Measurements from ENCODE around the gene TAF11L12.
"Not testable (repeated sequence)": the region's sequence is repeated elsewhere in the genome, so short reads cannot be mapped to it uniquely, and the experiment has no call there.

The TAF11L12 gene

DNA sequence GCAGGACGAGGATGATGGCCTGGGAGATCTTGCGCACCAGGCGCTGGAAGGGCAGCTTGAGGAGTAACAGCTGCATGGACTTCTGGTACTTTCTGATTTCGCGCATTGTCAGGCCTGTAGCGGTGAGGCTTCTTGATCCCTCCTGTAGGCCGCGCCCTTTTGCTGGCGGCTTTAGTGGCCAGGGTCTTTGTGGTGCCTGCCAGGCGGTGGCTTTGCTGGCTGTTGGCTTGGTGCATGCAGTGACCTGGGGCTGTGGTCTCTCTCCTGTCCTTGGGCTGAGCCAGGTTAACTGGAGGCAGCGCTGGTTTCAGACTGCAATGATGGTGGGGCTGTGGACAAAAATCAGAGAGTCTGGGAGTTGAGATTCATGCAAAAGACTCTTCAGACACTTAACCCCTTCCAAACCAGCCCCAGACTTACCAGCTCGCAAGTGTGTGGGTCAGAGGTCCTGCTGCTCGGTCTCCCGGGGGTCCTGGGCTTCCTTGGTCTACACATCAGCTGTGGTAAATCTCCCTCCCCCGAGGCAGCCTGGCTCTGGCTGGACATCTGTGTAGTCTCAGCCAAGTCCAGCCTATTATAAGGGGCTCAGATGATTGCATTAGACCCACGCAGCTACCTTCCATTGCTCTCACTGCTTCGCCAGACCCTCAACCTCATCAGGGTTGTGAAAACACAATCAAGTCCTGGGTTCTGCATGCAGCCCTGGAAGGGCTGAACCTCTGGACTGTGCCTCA lies 4.8 kb downstream of the TAF11L12 start:
- H3K4me2 ChIP-seq: no peak overlapping the region
- H3K27ac ChIP-seq: no peak overlapping the region
- H3K9ac ChIP-seq: no peak overlapping the region
- no peak overlapping the region for H2AFZ ChIP-seq (ENCODE audit: low read depth)
- no peaks in the 10 kb centered on the region for H3K4me1 ChIP-seq (ENCODE audit: low read depth, poor library complexity, severe bottlenecking)
- TF ChIP-seq, protein P1, sequence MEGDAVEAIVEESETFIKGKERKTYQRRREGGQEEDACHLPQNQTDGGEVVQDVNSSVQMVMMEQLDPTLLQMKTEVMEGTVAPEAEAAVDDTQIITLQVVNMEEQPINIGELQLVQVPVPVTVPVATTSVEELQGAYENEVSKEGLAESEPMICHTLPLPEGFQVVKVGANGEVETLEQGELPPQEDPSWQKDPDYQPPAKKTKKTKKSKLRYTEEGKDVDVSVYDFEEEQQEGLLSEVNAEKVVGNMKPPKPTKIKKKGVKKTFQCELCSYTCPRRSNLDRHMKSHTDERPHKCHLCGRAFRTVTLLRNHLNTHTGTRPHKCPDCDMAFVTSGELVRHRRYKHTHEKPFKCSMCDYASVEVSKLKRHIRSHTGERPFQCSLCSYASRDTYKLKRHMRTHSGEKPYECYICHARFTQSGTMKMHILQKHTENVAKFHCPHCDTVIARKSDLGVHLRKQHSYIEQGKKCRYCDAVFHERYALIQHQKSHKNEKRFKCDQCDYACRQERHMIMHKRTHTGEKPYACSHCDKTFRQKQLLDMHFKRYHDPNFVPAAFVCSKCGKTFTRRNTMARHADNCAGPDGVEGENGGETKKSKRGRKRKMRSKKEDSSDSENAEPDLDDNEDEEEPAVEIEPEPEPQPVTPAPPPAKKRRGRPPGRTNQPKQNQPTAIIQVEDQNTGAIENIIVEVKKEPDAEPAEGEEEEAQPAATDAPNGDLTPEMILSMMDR (conservative IDR thresholded peaks at IDR 0.05; ENCODE audit: low read depth, low read length): no peak
- no peak overlapping the region for H3K4me3 ChIP-seq (IDR thresholded peaks at IDR 0.05; ENCODE audit: insufficient read depth, low read depth, low read length)
- H3K79me2 ChIP-seq (ENCODE audit: insufficient read depth, low read depth): no peaks in the 10 kb centered on the region
- H4K20me1 ChIP-seq (ENCODE audit: insufficient read depth): no peaks in the 10 kb centered on the region
- H3K36me3 ChIP-seq (ENCODE audit: insufficient read depth): no peaks in the 10 kb centered on the region
- no peaks in the 10 kb centered on the region for H3K27me3 ChIP-seq (ENCODE audit: insufficient read depth, low read depth)

DNA sequence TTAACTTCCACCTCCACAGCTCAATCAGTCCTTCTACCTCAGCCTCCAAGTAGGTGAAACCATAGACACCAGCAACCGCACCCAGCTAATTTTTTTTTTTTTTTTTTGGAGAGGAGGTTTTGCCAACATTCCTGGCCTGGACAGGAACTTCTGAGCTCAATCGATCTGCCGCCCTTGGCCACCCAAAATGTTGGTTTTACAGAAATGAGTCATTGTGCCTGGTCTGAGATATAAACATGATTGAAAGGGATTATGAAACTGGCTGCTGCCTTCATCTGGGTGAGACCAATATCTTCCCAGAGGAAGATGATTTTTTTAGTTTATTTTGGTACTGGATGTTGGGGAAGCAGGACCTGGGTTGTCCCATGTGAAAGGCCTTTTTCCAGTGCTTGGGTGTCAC lies 9.2 kb downstream of the TAF11L12 start:
- TF ChIP-seq, protein P1 (conservative IDR thresholded peaks at IDR 0.05; ENCODE audit: low read depth, low read length): no peak
- H3K36me3 ChIP-seq (ENCODE audit: insufficient read depth): no peaks in the 10 kb centered on the region

DNA sequence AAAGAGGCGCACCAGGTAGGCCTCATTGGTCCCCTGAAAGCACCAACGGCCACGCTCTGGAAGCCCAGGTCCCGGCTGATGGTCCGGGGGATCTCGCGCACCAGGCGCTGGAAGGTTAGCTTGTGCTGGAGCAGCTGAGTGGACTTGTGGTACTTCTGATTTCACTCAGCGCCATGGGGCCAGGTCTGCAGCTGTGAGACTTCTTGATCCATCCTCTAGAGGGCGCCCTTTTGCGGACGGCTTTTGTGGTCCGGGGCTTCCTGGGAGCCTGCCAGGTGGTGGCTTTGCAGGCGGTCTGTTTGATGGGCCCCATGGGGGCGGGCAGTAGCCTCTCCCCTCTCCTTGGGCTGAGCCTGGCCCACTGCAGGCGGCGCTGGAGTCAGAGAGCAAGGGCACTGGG lies 10.4 kb downstream of the TAF11L12 start:
- Histone ChIP-seq H3K27me3 (ENCODE audit: insufficient read depth, low read depth) (no peaks in the 10 kb centered on the region), H3K4me1 (ENCODE audit: low read depth, poor library complexity, severe bottlenecking) (no peaks in the 10 kb centered on the region), H3K27ac (no peak overlapping the region), H3K4me3 (IDR thresholded peaks at IDR 0.05; ENCODE audit: insufficient read depth, low read depth, low read length) (no peak overlapping the region), H3K9ac (no peak overlapping the region), H3K4me2 (no peak overlapping the region), H3K79me2 (ENCODE audit: insufficient read depth, low read depth) (no peaks in the 10 kb centered on the region), H2AFZ (ENCODE audit: low read depth) (no peak overlapping the region), H4K20me1 (ENCODE audit: insufficient read depth) (no peaks in the 10 kb centered on the region), H3K36me3 (ENCODE audit: insufficient read depth) (no peaks in the 10 kb centered on the region)
- TF ChIP-seq, protein P1 (conservative IDR thresholded peaks at IDR 0.05; ENCODE audit: low read depth, low read length): peak; percentile 40; the same call in 1 of the 2 replicates

More for the DNA sequence above, 9.2 kb downstream of the TAF11L12 start:
- H3K4me1 ChIP-seq (ENCODE audit: low read depth, poor library complexity, severe bottlenecking): no peaks in the 10 kb centered on the region
- H2AFZ ChIP-seq (ENCODE audit: low read depth): no peak overlapping the region
- no peaks in the 10 kb centered on the region for H3K27me3 ChIP-seq (ENCODE audit: insufficient read depth, low read depth)
- no peak overlapping the region for H3K4me2 ChIP-seq
- no peaks in the 10 kb centered on the region for H3K79me2 ChIP-seq (ENCODE audit: insufficient read depth, low read depth)
- H3K27ac ChIP-seq: no peak overlapping the region
- H4K20me1 ChIP-seq (ENCODE audit: insufficient read depth): no peaks in the 10 kb centered on the region
- no peak overlapping the region for H3K9ac ChIP-seq
- H3K4me3 ChIP-seq (IDR thresholded peaks at IDR 0.05; ENCODE audit: insufficient read depth, low read depth, low read length): no peak overlapping the region

DNA sequence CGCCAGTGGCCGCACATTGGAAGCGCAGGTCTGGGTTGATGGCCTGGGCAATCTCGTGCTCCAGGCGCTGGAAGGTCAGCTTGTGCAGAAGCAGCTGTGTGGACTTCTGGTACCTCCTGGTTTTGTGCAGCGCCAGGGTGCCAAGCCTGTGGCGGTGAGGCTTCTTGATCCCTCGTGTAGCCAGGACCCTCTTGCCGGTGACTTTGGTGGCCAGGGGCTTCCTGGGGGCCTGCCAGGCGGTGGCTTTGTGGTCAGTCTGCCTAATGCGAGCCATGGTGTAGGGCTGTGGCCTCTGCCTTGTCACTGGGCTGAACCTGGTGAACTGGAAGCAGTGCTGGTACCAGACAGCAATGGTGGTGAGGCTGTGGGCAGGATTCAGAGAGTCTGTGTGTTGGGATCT lies 15.5 kb downstream of the TAF11L12 start:
- Histone ChIP-seq H4K20me1 (ENCODE audit: insufficient read depth) (no peaks in the 10 kb centered on the region), H3K4me2 (no peak overlapping the region), H3K4me1 (ENCODE audit: low read depth, poor library complexity, severe bottlenecking) (no peaks in the 10 kb centered on the region), H3K4me3 (IDR thresholded peaks at IDR 0.05; ENCODE audit: insufficient read depth, low read depth, low read length) (no peak overlapping the region), H3K9ac (no peak overlapping the region), H3K27ac (no peak overlapping the region), H2AFZ (ENCODE audit: low read depth) (no peak overlapping the region), H3K36me3 (ENCODE audit: insufficient read depth) (no peaks in the 10 kb centered on the region), H3K79me2 (ENCODE audit: insufficient read depth, low read depth) (no peaks in the 10 kb centered on the region), H3K27me3 (ENCODE audit: insufficient read depth, low read depth) (no peaks in the 10 kb centered on the region)
- TF ChIP-seq, protein P1 (conservative IDR thresholded peaks at IDR 0.05; ENCODE audit: low read depth, low read length): no peak

DNA sequence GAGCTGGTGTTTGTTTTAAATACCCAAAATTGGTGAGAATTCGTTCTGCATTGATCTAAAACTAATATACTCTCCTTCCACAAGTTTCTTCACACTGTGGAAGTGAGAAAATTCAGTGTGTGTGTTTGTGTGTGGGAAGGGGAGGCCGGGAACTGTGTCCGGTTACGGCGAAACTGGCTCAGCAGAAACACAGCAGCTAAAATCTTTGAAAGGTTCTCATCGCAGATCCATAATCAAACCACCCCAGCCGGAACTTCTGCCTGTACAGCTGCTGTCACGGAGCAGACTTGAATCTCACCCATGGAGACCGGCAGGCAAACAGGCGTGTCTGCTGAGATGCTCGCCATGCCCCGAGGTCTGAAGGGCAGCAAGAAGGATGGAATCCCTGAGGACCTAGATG lies 21.6 kb downstream of the TAF11L12 start, which contains the start of gene TAF11L13:
TAF11L13 (plus strand) TSS at position 301 of the 400 bp plus-strand sequence.
- not testable (repeated sequence) for H3K4me3 ChIP-seq (IDR thresholded peaks at IDR 0.05; ENCODE audit: insufficient read depth, low read depth, low read length); H2AFZ ChIP-seq (ENCODE audit: low read depth); H3K27me3 ChIP-seq (ENCODE audit: insufficient read depth, low read depth); H3K27ac ChIP-seq; H4K20me1 ChIP-seq (ENCODE audit: insufficient read depth); H3K9ac ChIP-seq; H3K4me1 ChIP-seq (ENCODE audit: low read depth, poor library complexity, severe bottlenecking); H3K36me3 ChIP-seq (ENCODE audit: insufficient read depth); H3K4me2 ChIP-seq; H3K79me2 ChIP-seq (ENCODE audit: insufficient read depth, low read depth)

Data from KMS-11 (cell line).